ENCODE results near the gene TMEM192. TPM values are rescaled to one million over a fixed set of nuclear protein-coding genes. Genes with fewer than 3 reads are reported as not detected.

Gene TMEM192
- total and polyA plus RNA-seq, 2 experiments from 2014 or later, result 6.9 to 10.8 TPM

- Histone ChIP-seq H3F3A (replicated peaks; ENCODE audit: low read depth) (no peaks in the 10 kb centered on the region), H2AFZ (peak overlapping the region; percentile 80; the same call in 1 of the 2 replicates), H4K20me1 (replicated peaks; ENCODE audit: insufficient read depth) (no peaks in the 10 kb centered on the region), H3K36me3 (ENCODE audit: insufficient read depth) (no peaks in the 10 kb centered on the region), H3K79me2 (replicated peaks; ENCODE audit: insufficient read depth) (no peaks in the 10 kb centered on the region), H3K9me2 (ENCODE audit: insufficient read depth) (no peaks in the 10 kb centered on the region), H3K27me3 (ENCODE audit: insufficient read depth) (no peaks in the 10 kb centered on the region), H3K4me3 (no peak overlapping the region), H3K4me2 (no peak overlapping the region), H3K4me1 (ENCODE audit: insufficient read depth) (no peaks in the 10 kb centered on the region), H3K27ac (ENCODE audit: low read depth) (no peak overlapping the region)
- H3K9me3 Mint-ChIP-seq, result no peaks in the 10 kb centered on the region
- peaks cover 5% of the 10 kb centered on the region for H3K27me3 Mint-ChIP-seq (ENCODE audit: insufficient read depth, low read depth, poor library complexity)
- TF ChIP-seq NANOG (IDR thresholded peaks at IDR 0.05; ENCODE audit: borderline replicate concordance), result no peak
- TF ChIP-seq CTCF (conservative IDR thresholded peaks at IDR 0.05; ENCODE audit: low read depth in 2 of 2), result no peak
- TF ChIP-seq CREB1 (CRISPR knock-in tag; IDR thresholded peaks at IDR 0.05; ENCODE audit: low read depth), result no peak
- no peak for TF ChIP-seq JUNB (IDR thresholded peaks at IDR 0.05; ENCODE audit: unreplicated experiment)
- no peak for TF ChIP-seq ZNF331 (CRISPR knock-in tag; IDR thresholded peaks at IDR 0.05; ENCODE audit: low read depth)
- no peak for TF ChIP-seq REST (IDR thresholded peaks at IDR 0.05; ENCODE audit: unreplicated experiment)
- no peak for TF ChIP-seq STAT1 (IDR thresholded peaks at IDR 0.05; ENCODE audit: unreplicated experiment)
- no peak for TF ChIP-seq EZH2 (IDR thresholded peaks at IDR 0.05; ENCODE audit: low read depth, unreplicated experiment)
- no peak for TF ChIP-seq ETS1 (IDR thresholded peaks at IDR 0.05)
- TF ChIP-seq ZNF114 (CRISPR knock-in tag; IDR thresholded peaks at IDR 0.05), result no peak
- TF ChIP-seq POLR2AphosphoS5 (IDR thresholded peaks at IDR 0.05; ENCODE audit: low read depth), result no peak
- no peak for TF ChIP-seq EZH2phosphoT487 (IDR thresholded peaks at IDR 0.05; ENCODE audit: unreplicated experiment)
- TF ChIP-seq ZNF462 (CRISPR knock-in tag; IDR thresholded peaks at IDR 0.05), result no peak
- H3K36me3 Mint-ChIP-seq (ENCODE audit: low read depth), result no peaks in the 10 kb centered on the region
- H3K4me1 Mint-ChIP-seq, result no peaks in the 10 kb centered on the region
- no peak overlapping the region for H3K4me3 Mint-ChIP-seq
- no peak for ATAC-seq
- H3K27ac Mint-ChIP-seq, result no peak overlapping the region
- DNase-seq (ENCODE audit: low spot score), result no peak
Observed at GRCh38 chr4:165124488-165124887, 11.8 kb upstream of the TMEM192 start.

Data from GM23338 (cell line).